Muscle of arm (tissue), 12 donors: ENCODE data around the gene SMAGP. TPM values are rescaled to one million over a fixed set of nuclear protein-coding genes. Genes with fewer than 3 reads are reported as not detected.
"Not testable (repeated sequence)": the region's sequence is repeated elsewhere in the genome, so short reads cannot be mapped to it uniquely, and the experiment has no call there.

Experiments used
- DNase-seq: peaks from one replicate; pipeline ENCODE4 v3.0.0-alpha.2; 2013
- polyA plus RNA-seq, 12 donors: library from polyadenylated mRNA; unstranded; fragments of 120-200 nt; gene quantifications; one replicate each; pipeline ENCODE4 v1.2.1, GENCODE V29; 2013; ENCODE audit not compliant: insufficient read length in 12 of 12

Gene SMAGP
- polyA plus RNA-seq, 12 donors: 6.2 to 31.8 (median 10.8) TPM; not detected in 1

GRCh38 chr12:51227962-51228361, 42.3 kb downstream of the SMAGP start:
- no peak for DNase-seq

DNA sequence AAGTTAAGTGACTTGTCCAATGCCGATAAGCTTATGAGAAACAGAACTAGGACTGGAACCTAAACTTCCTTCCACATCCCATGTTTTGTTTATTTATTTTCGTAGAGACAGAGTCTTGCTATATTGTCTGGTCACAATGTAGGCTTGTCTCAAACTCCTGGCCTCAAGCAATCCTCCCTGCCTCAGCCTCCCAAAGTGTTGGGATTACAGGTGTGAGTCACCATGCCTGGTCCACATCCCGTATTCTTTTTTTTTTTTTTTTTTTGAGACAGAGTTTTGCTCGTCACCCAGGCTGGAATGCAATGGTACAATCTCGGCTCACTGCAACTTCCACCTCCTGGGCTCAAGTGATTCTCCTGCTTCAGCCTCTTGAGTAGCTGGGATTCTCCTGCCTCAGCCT, 43.1 kb downstream of the SMAGP start:
- not testable (repeated sequence) for DNase-seq

DNA sequence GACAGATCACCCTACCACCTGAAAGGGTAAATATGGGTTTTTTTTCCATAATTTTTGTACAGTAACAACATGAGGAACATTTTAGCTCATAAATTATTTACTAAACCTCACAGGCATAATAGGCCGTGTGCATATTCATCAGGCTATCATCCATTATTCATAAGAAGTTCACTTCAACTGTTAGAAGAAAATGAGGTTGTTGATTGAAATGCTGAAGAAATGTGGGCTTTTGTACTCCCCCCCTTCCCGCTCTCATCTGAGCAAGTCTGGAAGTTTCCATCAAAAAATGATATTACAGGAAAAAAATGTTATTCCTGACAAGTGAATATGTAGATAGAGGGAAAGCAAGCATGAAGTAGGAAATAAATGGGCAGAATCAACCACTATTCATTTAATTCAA, 44.4 kb downstream of the SMAGP start:
- no peak for DNase-seq

GRCh38 chr12:51225234-51225633, 45.0 kb downstream of the SMAGP start:
- no peak for DNase-seq

DNA sequence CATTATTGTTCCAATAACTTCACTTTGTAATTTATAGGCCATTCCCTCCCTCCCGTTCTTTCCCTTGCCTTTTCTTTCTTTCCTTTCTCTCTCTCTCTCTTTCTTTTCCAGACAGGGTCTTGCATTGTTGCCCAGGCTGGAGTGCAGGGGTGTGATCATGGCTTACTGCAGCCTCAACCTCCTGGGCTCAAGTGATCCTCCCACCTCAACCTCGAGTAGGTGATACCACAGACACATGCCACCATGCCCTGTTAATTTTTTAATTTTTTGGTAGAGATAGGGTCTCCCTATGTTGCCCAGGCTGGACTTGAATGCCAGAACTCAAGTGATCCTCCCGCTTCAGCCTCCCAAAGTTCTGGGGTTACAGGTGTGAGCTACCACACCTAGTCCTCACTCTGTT, 45.6 kb downstream of the SMAGP start:
- DNase-seq: no peak

GRCh38 chr12:51222461-51222860, 47.8 kb downstream of the SMAGP start:
- no peak for DNase-seq

DNA sequence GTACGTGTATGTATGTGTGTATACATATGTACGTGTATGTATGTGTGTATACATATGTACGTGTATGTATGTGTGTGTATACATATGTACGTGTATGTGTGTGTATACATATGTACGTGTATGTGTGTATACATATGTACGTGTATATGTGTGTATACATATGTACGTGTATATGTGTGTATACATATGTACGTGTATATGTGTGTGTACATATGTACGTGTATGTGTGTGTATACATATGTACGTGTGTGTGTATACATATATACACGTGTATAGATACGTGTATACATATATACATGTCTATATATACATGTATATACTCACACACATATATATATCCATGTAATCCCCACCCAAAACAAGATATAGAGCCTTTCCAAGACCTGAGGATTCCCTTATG, 50.4 kb downstream of the SMAGP start:
- not testable (repeated sequence) for DNase-seq

- no peak for DNase-seq
Observed at GRCh38 chr12:51219322-51219721, 50.9 kb downstream of the SMAGP start.

GRCh38 chr12:51218607-51219161, 51.5 kb downstream of the SMAGP start:
- no peak for DNase-seq

DNA sequence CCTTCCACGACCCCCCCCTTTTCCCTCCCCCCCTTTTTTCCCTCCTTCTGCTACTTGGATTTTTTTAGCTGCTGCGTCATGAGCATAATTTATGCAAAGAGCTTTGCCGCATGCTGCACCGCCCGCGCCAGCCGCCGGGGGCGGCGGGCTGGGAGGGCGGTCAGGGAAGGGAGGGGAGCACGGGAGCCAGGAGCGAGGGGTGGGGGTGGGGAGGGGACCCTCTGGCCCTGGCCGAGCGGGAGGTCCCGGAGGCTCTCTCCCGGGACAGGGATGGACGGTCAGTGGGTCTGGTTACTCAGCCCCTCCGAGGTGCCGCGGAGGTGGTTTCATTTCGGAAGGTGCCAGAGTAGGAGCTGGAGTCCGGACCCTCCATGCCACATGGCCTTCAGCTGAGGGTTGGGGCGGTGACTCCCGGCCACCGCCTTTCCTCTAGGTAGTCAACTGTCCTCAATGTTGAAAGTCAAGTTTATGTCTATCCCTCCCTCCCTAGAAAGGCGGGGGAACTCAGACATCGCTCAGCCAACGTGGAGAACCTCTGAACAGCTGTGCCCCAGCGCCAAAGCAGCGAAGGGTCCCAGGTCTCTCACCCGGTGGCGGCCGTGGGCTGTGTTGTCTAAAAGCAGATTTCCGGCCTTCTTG, 52.1 kb downstream of the SMAGP start, which contains the start of gene POU6F1:
Gene POU6F1, minus strand, starts transcription at position 95 of the 639 bp plus-strand sequence. CDS start 11,226 bp downstream, outside the sequence.
- DNase-seq: peak; percentile 87

- peak; percentile 21 for DNase-seq
Observed at GRCh38 chr12:51217133-51217967, 52.9 kb downstream of the SMAGP start.

DNA sequence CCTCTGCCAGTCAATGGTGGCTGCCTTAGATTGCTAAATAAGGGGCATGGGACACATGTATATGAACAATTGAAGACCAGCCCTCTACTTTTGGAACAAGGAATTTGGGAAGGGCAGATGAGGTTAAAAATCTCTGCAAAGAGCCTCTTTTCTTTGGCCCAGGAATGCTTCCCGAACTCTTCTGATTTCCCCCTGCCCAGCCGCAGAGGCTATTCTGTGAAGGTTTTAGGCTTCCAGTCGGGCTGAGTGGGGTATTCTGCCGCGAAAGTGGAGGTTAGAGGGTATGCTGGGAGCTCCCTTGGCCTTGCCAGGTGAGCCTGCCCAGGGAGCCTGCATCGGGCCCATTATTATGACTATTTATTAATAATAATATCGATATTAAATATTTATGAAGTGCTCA, 53.6 kb downstream of the SMAGP start:
- no peak for DNase-seq

GRCh38 chr12:51214895-51215294, 55.3 kb downstream of the SMAGP start:
- DNase-seq: no peak

GRCh38 chr12:51210690-51211395, 59.4 kb downstream of the SMAGP start:
- no peak for DNase-seq

GRCh38 chr12:51209259-51209658, 61.0 kb downstream of the SMAGP start:
- DNase-seq: no peak

GRCh38 chr12:51208016-51208660, 62.1 kb downstream of the SMAGP start:
- DNase-seq: no peak

DNA sequence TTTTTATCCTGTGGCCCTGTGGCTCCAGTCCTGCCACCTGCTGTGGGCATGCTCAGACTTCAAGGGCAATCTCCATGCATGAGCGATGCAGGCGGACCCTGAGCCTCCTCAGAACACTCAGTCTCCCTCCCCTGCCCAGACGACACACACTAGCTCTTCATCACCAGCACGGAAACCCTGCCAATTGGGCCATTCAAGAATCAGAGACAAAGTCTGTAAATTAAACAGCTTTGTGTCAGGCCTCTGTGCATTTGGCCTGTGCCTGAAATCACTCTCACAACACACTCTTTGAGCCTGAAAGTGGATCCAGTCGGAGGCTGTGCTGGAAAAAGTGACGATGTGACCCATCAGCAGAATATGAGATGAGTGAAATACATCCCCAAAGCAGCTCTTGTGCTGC, 64.9 kb downstream of the SMAGP start:
- no peak for DNase-seq

- DNase-seq: no peak
Observed at GRCh38 chr12:51202718-51203117, 67.5 kb downstream of the SMAGP start.

DNA sequence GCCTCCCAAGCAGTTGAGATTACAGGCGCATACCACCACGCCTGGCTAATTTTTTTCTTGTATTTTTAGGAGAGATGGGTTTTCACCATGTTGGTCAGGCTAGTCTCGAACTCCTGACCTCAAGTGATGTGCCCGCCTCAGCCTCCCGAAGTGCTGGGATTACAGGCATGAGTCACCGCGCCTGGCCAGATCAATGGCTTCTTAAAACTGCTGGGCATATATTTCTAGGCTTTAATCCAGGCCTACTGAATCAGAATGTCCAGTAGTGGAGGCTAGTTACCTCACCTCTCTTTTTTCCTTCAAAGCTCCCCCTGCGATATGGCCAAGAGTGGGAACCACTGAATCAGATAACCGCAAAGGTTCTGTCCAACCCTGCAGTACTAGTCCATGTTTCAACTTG, 69.4 kb downstream of the SMAGP start:
- DNase-seq: no peak

GRCh38 chr12:51200156-51200555, 70.1 kb downstream of the SMAGP start:
- DNase-seq: no peak

- no peak for DNase-seq
Observed at GRCh38 chr12:51199366-51199945, 70.8 kb downstream of the SMAGP start.
